KMS-11 (cell line): ENCODE measurements around the gene PHF20.

Experiments
- H2AFZ ChIP-seq: fragments of 200-600 bp; sonication (generic); 2 replicates; pipeline ENCODE4 v1.6.1; 2016; ENCODE audit warnings: antibody characterized with exemption, mixed run types, low read depth
- H3K27ac ChIP-seq: fragments of 200-600 bp; sonication (generic); 2 replicates; pipeline ENCODE4 v1.6.1; 2016; ENCODE audit warnings: mild to moderate bottlenecking, mixed run types
- H3K27me3 ChIP-seq: fragments of 200-600 bp; sonication (generic); 2 replicates; pipeline ENCODE4 v1.6.1; 2017; ENCODE audit warnings: mild to moderate bottlenecking, low read depth, mixed run types, moderate library complexity; ENCODE audit not compliant: insufficient read depth
- H3K36me3 ChIP-seq: fragments of 200-600 bp; sonication (generic); 2 replicates; pipeline ENCODE4 v1.6.1; 2017; ENCODE audit warnings: mild to moderate bottlenecking, mixed run types; ENCODE audit not compliant: insufficient read depth
- H3K4me1 ChIP-seq: fragments of 200-600 bp; sonication (generic); 2 replicates; pipeline ENCODE4 v1.6.1; 2016; ENCODE audit warnings: mild to moderate bottlenecking, low read depth, mixed run types; ENCODE audit not compliant: poor library complexity, severe bottlenecking
- H3K4me2 ChIP-seq: fragments of 200-600 bp; sonication (generic); 2 replicates; pipeline ENCODE4 v1.7.0; 2016; ENCODE audit warnings: mild to moderate bottlenecking, mixed run types
- H3K4me3 ChIP-seq: fragments of 200-600 bp; sonication (generic); IDR thresholded peaks from 2 replicates; pipeline ENCODE4 v1.6.1; 2017; ENCODE audit warnings: low read depth, low read length, mixed read lengths; ENCODE audit not compliant: insufficient read depth
- H3K79me2 ChIP-seq: fragments of 200-600 bp; sonication (generic); 2 replicates; pipeline ENCODE4 v1.6.1; 2016; ENCODE audit warnings: low read depth, mixed run types; ENCODE audit not compliant: insufficient read depth
- H3K9ac ChIP-seq: fragments of 200-600 bp; sonication (generic); 2 replicates; pipeline ENCODE4 v1.6.1; 2016; ENCODE audit warnings: mild to moderate bottlenecking, mixed run types
- H4K20me1 ChIP-seq: fragments of 200-600 bp; sonication (generic); 2 replicates; pipeline ENCODE4 v1.6.1; 2016; ENCODE audit warnings: mild to moderate bottlenecking, mixed run types; ENCODE audit not compliant: insufficient read depth
- TF ChIP-seq, protein P1 (sequence below): fragments of 200-600 bp; sonication (generic); conservative IDR thresholded peaks from 2 replicates; pipeline ENCODE4 v1.6.1; 2017; ENCODE audit warnings: low read depth, mild to moderate bottlenecking, antibody characterized with exemption, low read length, moderate library complexity, mixed read lengths

The PHF20 gene

GRCh38 chr20:35934050-35934449 lies 162.2 kb downstream of the PHF20 start:
- TF ChIP-seq, protein P1, sequence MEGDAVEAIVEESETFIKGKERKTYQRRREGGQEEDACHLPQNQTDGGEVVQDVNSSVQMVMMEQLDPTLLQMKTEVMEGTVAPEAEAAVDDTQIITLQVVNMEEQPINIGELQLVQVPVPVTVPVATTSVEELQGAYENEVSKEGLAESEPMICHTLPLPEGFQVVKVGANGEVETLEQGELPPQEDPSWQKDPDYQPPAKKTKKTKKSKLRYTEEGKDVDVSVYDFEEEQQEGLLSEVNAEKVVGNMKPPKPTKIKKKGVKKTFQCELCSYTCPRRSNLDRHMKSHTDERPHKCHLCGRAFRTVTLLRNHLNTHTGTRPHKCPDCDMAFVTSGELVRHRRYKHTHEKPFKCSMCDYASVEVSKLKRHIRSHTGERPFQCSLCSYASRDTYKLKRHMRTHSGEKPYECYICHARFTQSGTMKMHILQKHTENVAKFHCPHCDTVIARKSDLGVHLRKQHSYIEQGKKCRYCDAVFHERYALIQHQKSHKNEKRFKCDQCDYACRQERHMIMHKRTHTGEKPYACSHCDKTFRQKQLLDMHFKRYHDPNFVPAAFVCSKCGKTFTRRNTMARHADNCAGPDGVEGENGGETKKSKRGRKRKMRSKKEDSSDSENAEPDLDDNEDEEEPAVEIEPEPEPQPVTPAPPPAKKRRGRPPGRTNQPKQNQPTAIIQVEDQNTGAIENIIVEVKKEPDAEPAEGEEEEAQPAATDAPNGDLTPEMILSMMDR, result no peak
- Histone ChIP-seq H3K27ac (no peak overlapping the region), H3K4me3 (no peak overlapping the region), H3K27me3 (no peaks in the 10 kb centered on the region), H3K4me1 (no peaks in the 10 kb centered on the region), H3K9ac (no peak overlapping the region), H4K20me1 (no peaks in the 10 kb centered on the region), H3K79me2 (no peaks in the 10 kb centered on the region), H3K36me3 (no peaks in the 10 kb centered on the region), H3K4me2 (no peak overlapping the region), H2AFZ (no peak overlapping the region)

DNA sequence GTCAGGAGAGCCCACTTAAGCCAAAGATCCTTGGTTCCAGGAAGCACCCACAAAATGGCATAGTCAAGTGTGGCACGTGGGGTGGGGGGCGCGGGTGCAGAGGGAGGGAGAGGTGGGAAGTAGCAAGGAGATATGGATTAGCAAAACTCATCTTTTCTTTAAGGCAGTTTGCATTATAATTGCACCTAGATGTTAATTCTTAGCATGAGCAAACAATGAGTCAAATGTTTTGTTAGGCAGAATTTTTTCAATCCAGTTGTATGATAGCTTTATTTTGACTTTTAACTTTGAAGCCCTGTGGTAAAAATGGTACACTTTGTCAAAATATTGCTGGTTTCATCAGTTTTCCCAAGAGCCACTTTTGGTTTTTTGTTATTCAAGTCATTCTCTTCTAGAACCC lies 167.4 kb downstream of the PHF20 start:
- Histone ChIP-seq H3K27ac (no peak overlapping the region), H3K9ac (no peak overlapping the region), H3K4me1 (no peaks in the 10 kb centered on the region), H3K79me2 (no peaks in the 10 kb centered on the region), H3K4me3 (no peak overlapping the region), H2AFZ (no peak overlapping the region), H3K36me3 (no peaks in the 10 kb centered on the region), H3K27me3 (no peaks in the 10 kb centered on the region), H3K4me2 (no peak overlapping the region), H4K20me1 (no peaks in the 10 kb centered on the region)
- TF ChIP-seq, protein P1, result no peak

- TF ChIP-seq, protein P1, result no peak
- Histone ChIP-seq H3K27ac (no peak overlapping the region), H3K9ac (no peak overlapping the region), H3K4me1 (no peaks in the 10 kb centered on the region), H3K79me2 (no peaks in the 10 kb centered on the region), H2AFZ (no peak overlapping the region), H3K27me3 (no peaks in the 10 kb centered on the region), H3K36me3 (no peaks in the 10 kb centered on the region), H3K4me2 (no peak overlapping the region), H4K20me1 (no peaks in the 10 kb centered on the region), H3K4me3 (no peak overlapping the region)
Measured at GRCh38 chr20:35941620-35942019, 169.8 kb downstream of the PHF20 start.

- Histone ChIP-seq H3K4me2 (no peak overlapping the region), H3K4me1 (no peaks in the 10 kb centered on the region), H3K9ac (no peak overlapping the region), H3K27me3 (no peaks in the 10 kb centered on the region), H2AFZ (no peak overlapping the region), H3K79me2 (no peaks in the 10 kb centered on the region), H3K36me3 (no peaks in the 10 kb centered on the region), H4K20me1 (no peaks in the 10 kb centered on the region), H3K4me3 (no peak overlapping the region), H3K27ac (no peak overlapping the region)
- TF ChIP-seq, protein P1, result no peak
Measured at GRCh38 chr20:35942243-35942642, 170.4 kb downstream of the PHF20 start.
